Stimulated activated CD4-positive, alpha-beta T cell treated with anti-CD3 and anti-CD28 coated beads, Interleukin-1b, Interleukin-23, amount 100 ng/mL, for 24 hours (primary cell): ENCODE results near the gene RNASE8.
"Not testable (repeated sequence)": the region's sequence is repeated elsewhere in the genome, so short reads cannot be mapped to it uniquely, and the experiment has no call there.

Experiments used
- DNase-seq, 4 experiments: peaks; one replicate each; pipeline ENCODE4 v3.0.0-alpha.2; 2020; ENCODE audit warnings: low read depth in 4 of 4, low spot score in 1 of 4

The RNASE8 gene, protein sequence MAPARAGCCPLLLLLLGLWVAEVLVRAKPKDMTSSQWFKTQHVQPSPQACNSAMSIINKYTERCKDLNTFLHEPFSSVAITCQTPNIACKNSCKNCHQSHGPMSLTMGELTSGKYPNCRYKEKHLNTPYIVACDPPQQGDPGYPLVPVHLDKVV

DNA sequence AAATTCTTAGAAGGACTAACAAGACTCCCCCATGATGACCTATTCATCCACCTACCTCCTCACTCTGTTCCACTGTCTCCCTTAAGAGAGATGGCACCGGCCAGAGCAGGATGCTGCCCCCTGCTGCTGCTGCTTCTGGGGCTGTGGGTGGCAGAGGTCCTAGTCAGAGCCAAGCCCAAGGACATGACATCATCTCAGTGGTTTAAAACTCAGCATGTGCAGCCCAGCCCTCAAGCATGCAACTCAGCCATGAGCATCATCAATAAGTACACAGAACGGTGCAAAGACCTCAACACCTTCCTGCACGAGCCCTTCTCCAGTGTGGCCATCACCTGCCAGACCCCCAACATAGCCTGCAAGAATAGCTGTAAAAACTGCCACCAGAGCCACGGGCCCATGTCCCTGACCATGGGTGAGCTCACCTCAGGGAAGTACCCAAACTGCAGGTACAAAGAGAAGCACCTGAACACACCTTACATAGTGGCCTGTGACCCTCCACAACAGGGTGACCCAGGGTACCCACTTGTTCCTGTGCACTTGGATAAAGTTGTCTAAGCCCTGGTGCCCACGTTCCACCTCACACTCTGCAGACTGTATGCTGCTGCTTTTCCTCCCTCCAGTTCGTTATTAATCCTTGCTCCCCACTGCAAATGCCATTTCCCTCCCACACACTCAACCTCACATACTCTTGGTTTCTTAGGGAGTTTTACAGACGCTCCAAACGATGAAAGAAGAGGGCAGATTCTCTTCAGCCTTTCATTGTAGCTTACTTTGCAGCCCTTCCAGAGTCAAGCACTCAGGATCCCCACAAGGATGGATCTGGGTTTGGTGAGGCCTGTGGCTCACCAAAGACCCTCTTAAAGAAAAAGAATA, at the start of gene RNASE8:
Gene RNASE8, plus strand, starts transcription at position 20 of the 873 bp plus-strand sequence. Its CDS starts 71 bp downstream, at position 91.
- no peak for DNase-seq

DNA sequence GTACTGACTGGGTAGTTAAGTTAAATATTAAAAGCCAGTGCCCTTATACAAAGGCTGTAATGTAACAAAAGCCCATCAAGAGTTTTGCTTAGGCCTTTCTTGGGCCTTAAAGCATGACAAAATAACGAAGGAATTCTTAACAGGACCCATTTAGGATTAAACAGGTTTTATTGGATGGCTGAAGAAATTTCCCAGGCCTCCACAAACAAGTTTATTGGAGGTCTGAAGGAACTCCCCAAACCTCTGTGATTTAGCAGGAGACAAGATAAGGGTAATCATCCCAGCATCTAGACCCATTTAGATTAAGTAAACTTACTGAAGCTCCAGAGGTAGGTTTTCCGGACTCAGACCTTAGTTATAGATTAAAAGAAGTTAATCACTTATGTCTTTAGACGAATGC, 47.9 kb upstream of the RNASE8 start:
- DNase-seq = not testable (repeated sequence)

DNA sequence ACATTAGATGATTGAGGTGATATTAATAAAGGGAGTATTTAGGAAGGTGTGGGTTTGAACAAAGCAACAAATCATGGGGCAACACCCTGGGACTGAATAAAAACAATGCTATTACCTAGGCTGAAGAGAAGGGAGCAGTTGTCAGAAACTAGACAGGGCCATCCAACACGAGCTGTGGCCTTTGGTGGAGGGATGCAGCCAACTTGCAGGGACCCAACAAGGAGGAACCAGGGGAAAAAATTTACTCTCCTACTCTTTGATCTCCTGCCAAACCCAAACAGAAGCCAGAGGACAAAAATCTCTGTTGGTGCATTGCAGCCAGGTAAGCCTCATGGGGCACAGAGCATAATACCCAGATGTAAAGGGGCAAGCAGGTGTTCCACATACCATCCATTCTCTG, 46.5 kb upstream of the RNASE8 start:
- no peak for DNase-seq

DNA sequence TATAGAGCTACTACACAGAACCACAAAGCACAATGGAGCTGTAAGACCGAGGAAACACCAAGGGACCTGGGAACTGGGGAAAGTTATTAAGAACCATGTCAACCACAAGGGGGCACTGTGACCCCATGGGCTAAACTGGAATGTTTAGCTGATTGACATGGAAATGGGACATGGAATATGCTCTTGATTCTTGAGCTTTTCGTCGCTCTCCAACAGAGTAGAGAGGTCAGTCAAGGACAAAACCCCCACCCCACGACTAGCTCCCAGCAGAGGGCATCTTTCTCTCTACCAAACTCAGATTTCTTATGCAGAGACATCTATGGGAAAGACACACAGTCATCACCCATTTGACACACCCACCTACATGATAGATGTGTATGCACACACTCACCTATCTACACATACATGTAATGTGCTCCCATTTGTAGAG, 42.8 kb upstream of the RNASE8 start:
- peak; percentile 70 to 86 (median 72) for DNase-seq

DNA sequence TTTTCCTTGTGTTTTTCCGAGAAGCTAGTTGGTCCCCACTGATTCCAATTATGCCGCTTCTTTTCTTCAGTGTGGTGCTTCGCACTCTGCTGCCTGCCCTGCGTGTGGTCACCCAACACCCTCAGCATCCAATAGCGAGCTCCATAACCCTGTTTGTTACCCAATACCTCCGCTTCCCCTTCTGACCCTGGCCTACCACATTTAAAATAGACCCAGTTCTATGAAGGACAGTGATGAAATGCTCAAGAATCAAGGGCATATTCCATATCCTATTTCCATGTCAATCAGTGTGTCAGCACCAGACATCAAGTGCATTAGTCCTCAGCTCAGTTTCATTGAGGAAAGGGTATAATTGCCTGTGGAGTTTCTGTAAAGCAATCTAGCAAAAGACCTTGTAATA, 42.3 kb upstream of the RNASE8 start:
- DNase-seq = no peak

DNA sequence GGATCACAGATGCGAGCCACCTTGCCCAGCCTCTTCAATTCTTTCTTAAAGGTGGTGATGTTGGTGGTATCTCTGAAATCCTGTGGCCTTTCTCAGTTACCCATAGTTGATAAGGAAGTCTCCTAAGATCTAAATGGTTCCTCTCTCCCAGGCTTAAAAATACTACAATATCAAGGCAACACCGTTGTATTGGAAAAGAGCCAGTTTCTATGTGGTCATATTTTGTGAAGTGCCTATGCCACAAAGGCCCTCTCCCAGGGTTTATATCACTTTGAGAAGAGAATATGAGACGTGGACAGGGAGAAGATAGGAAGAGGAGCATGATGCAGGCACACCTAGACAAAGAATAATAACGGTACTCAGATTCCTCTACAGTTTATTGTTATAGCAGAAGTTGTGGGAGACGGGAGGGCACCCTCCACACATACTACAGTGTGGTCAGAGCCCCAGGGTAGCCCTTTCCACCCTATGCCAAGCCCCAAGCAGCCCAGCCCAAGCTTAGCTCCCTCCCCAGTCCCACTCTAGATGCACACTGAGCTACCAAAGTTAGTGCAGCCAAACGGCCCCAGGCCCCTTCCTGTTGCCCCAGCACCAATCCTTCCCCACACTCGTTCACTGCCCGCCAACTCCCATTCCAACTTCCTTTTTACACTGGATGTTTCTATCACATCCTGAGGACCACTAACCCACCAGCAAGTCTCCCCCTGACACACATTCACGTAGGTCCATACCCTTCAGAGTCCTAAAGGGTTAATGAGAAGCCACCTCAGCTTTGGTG, 41.0 kb upstream of the RNASE8 start:
- no peak for DNase-seq

DNA sequence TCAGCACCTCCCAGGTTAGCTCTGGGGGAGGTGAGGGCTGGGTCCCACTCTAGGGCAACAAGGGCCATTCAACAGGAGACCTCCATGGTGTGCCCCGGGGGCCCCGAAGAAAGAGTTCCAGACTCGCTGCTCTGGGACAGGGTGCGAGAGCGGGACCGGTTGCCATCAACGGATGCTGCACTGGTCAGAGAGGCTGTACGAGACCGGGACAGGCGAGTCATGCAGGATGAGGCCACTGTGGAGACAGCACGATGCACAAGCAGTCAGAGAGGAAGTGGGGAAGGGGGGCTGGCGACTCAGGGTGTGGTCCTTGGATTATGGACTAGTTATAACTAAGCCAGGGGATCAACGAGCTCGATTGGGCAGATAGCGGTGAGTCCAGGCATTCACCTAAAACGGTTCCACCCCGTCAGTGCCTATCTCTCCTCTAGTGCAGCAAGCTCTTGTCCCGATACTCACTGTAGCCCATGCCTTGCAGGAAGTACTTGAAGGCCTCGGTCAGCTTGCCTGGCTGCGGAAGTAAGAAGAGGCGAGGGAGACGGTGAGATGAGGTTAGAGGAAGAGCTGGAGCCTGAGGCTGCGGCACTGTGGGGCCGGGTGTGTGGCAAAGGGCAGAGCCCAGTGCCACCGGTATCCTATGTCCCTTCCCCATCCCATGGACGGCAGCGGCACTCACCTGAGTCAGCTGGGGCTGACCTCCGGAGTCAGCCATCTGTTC, 39.9 kb upstream of the RNASE8 start:
- no peak for DNase-seq

DNA sequence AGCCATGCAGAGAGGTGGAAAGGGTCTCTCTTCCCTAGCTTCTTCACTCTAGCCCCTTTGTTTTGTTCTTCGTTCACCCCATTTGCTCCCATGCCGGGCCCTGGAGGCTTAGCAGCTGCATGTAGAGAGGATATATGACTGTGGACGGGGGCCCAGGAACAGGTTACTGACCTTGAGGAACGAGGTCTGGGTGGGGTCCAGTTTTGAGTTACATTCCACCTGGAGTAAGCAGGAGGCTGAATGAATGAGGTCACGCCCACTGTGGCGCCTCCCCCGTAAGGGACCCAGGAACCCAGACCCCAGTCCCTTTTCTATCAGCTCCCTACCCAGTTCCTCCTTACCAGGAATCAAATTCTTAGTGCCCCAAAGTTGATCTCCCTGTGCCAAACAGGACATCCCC, 39.3 kb upstream of the RNASE8 start:
- DNase-seq = no peak

DNA sequence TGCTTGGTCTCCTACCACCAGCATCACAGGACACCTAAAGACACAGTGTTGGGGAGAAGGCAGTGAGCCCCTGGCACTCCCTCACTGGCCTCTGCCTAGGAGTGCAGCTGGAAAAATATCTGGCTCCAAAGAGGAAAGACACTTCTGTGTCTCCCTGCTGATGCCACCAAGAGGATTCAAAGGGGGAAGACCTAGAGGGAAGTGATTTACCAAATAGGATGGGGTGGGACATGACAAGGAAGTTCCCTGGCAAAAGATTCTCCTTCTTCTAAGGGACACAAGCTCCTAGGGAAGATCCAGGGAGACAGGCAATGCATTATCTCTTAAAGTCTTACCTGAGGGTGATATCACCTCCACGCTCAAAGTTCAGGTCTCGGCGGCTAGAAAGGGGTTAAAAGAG, 38.8 kb upstream of the RNASE8 start:
- no peak for DNase-seq

DNA sequence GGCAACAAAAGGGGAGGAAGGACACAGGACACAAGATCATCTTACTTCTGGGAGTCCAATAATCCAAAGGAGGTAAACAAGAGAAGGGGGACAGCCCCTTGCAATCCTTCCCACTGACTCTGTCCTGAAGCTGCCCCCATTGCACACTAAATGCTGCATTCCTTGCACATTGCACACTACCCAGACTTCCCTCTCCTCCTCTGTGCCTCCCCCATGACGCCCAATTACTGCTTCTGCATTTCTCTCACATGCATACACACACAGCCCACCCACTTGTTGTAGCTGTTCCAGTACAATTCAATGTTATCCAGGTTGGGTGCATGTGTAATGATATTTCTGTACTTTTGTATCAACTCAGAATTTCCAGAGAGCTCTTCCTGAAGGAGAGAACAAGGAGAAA, 38.3 kb upstream of the RNASE8 start:
- DNase-seq = no peak

DNA sequence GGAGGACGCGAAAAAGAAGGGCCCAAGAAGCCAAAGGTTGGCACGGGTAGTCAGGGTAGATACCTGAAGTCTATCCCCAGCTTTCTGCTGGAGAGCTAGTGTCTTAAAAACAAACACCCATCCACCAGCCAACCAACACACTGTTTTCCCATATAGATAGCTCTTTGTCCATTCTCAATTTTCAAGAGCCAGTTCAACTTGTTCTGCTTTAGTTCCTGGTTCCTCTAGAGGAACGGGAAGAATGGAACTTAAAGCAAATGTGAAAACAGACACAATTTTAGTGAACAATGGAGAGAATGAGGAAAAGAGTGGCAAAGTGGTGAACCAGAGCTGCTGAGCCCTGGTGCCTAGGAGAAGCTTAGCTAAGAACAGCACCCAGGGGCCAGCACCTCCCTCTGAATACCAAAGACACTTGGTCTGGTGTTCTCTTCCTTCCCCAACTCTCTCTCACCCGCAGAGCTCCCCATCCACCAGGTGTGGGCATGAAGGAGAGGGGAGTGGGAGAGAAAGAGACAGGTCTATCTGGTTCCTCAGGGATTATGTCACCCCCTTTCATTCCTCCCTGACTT, 36.6 kb upstream of the RNASE8 start:
- DNase-seq = no peak

DNA sequence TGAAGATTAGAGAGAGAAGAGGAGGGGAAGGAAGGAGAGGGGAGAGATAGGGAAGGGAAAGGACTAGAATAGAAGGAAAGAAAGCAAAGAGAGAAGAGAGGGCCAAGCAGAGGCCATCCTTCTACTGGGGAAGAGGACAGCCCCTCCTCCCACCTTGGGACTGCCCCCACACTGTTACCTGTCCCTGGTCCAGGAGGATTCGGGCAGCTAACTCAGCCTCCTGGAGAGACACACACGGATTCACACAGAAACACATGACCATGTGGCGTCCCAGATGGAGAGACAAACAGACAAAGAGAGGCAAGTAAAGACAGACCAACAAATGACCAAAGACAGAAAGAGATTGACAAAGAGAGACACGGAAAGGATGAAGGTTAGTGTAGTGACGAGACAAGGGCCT, 34.9 kb upstream of the RNASE8 start:
- DNase-seq = no peak

DNA sequence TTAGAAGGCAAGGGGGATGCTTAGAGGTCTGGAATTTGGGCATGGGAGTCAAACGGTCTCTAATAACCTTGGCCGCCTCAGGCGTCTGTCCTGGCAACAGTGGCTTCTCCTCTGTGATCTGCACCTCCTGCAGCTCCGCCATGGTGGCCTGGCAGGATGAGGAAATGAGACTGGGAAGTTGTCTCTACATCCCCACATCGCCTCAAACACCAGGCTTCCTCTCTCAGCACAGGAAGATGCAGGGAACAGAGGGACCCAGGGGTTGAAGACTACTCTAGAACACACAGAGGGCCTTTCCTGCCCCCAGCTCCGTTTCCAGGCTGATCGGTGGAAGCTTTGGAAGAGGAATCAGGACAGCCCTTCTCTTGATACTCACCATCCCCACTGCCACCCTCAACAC, 34.4 kb upstream of the RNASE8 start:
- DNase-seq = no peak

DNA sequence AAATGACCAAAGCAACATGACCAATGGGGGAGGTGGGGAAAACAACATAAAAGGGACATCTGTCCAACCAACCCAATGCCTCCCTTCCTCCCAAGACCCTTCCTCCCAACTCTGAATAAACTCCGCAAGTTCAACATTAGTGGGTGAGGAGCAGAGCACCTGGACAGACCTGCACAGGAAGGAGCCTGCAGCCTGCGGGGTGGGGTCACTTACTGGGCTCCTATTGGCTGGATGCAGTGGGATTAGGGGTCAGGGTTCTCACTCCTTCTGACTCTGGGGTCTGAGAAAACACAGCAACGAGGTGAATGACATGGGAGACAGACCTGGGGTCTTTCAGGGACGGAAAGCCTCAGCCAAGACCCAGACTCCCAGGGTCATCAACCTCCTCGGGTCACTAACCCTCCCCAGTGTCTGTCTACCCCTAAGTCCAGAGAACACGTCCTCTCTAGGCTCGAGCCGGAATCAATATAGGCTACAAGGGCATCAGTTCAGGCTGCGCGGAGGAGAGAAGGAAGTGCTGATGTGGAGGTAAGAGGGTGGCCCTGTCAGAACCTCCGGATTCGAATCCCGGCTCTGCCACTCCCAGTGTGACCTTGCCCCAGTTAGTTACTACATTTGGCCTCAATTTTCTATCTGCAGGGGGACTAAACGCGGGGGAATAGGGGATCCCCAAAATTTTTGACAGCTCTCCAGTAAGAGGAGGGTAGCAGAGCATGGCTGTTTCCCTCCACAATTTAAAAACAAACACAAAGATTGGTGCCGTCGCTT, 33.6 kb upstream of the RNASE8 start:
- peak in 1 of 4 experiments; percentile 2 for DNase-seq

DNA sequence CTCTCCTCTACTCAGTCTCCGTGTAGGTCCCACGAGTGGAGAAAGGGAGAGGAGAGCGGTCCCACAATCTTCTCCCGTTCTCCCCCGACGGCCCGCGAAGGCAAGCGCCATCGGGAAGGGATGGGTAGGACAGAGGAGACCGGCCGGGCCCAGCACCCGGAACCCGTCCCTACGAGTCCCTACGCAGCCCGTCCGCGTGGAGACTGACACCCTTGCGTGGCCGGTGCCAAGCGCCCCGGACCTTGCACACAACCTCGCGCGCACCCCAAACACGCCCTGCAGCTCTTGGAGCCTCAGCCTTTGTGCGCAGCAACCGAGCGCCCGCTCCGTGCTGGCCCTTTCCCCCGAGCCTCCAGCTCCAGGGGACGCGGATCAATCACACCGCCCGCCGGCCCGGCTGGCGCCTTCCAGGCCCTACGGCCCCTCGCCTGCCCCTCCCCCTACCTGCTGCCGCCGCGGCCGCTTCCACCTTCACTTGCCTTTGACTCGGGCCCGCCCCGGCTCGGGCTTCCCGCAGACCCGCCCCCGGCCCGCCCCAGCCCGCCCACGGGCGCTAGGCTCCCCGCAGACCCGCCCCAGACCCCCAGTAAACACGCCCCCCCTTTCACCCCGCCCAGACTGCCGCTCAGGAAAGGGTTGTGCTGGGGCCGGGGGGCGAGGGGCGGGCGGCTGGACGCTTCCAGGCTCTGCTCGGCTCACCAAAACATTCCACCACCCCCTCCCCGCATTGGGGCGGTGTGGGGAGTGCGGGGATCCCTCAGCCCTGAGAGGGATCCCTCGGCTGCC, 32.8 kb upstream of the RNASE8 start, which contains the start of gene NDRG2:
Gene NDRG2, minus strand, starts transcription at position 477 of the 786 bp plus-strand sequence. CDS start 1,746 bp downstream, outside the sequence.
- peak; percentile 40 to 57 (median 46) for DNase-seq

DNA sequence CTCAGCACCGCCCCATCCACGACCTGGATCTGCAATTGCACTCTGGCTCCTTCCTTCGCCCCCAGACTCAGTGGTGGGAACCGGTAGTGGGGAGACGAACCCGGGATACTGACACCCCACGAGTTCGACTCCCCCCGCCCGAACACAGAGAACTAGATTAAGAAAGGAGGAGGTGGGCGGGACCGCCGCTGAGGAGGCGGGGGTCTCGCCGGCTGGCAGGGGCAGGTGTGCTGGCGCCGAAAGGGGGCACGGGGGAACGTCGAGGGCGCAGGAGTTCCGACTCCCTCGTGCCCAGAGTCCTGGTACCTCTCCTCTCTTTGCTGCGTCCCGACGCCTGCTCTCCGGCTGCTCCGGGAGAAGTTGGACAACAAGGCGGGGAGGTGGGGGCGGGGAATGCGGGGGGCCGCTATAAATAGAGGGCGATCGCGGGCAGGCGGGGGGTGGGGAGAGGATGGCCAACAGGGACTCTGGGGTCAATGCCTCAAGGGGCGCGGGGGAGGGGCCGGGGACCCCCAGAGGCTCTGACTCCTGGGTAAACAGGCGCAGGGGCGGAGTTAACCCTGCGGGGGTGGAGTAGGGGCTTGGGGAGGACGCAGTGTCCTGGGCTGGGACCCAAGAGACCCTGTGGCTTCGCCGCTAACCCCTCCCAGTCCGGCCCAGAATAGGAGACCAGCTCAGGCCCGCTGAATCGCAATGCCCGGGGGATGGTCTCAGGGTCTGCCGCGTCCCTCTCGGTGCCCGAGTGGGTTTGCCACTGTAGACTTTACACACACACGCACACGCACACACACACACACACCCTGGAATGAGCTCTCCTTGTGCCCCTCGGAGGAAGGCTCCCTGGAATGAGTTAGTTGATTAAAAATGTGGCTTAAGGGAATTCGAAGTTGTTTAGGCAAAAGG, 32.0 kb upstream of the RNASE8 start:
- no peak for DNase-seq

DNA sequence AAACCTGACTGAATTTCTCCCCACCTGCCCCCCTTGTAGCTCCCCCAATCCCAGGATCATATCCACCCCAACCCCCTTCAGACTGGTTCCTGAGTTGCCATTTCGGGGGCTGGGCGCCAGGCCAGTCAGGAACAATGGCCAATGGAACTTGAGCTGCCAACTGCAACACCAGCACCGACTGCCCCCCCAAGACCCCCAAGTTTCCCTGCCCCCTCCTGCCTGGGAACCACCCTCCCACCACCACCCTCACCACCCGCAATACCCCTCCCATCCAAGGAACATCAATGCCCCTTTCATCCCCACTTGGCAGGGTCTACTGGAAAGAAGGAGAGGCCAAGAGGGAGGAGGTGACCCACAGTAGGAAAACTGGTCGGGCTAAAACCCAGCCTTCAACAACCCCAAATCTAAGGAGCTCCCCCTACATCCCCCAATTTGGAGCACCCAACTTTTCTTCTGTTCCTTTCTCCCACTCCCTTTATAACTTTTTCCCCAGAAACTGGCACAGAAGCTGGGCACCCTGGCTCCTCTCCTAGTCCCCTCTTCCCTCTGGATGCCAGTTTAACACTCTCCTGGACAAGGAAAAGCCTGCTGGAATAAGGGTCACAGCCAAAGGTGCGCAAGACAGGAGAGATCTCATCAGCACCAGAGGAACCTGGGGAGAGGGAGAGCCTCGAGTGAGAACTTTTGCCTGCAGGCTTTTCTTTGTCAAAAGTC, 31.2 kb upstream of the RNASE8 start:
- no peak for DNase-seq

DNA sequence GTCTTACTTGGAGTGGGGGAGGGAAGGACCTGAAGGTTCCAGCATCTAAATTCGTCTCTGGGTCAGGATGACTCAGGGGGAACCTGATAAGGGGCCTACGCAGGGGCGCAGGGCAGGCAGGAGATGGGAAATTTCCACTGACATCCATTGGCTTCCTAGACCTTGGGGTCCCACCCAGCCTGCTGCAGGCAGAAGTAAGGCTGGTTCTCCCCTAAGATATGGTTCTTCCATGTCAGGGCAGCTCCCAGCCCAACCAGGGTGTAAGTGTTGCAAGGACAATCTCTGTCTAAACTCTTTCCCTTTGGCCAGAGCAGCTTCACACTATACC, 30.7 kb upstream of the RNASE8 start:
- no peak for DNase-seq
